ENCODE results near the gene FOXP2. TPM values are rescaled to one million over a fixed set of nuclear protein-coding genes. Genes with fewer than 3 reads are reported as not detected.
"Not testable (repeated sequence)": the region's sequence is repeated elsewhere in the genome, so short reads cannot be mapped to it uniquely, and the experiment has no call there.

FOXP2 gene
- total RNA-seq, 1 experiment from 2014 or later, result not detected

DNA sequence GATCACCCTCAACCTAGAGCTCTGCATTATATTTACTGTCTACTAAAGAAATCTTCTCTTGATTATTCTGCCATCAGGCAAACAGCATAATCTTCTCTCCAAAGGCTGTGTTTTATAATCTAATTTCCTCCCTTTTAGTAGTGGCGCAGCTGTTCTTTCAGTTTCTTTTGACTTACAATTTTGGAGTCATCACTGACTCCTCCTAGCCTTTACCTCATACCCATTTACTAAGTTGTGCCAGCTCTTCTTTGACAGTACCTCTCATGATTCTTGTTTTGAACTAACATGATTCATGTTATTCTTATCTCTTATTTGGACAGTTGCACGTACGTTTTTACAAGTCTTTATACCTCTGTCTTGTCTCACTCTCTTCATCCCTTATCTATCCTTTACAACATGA is 113.0 kb downstream of the FOXP2 start:
- H2AFZ ChIP-seq (ENCODE audit: low read length), result no peak overlapping the region
- no peak for DNase-seq
- H3K9ac ChIP-seq (ENCODE audit: low read length), result no peak overlapping the region
- no peaks in the 10 kb centered on the region for H3K9me2 ChIP-seq (replicated peaks; ENCODE audit: insufficient read depth, low read length)
- H3K4me1 ChIP-seq (ENCODE audit: low read length), result no peaks in the 10 kb centered on the region
- no peak overlapping the region for H3K4me3 ChIP-seq (ENCODE audit: low read length)
- H3K36me3 ChIP-seq (ENCODE audit: insufficient read depth, low read length), result no peaks in the 10 kb centered on the region
- H3K79me2 ChIP-seq (ENCODE audit: low read length), result no peaks in the 10 kb centered on the region
- H3K9me3 ChIP-seq (ENCODE audit: low read length), result peaks cover 16% of the 10 kb centered on the region
- no peak overlapping the region for H3K4me2 ChIP-seq (ENCODE audit: low read depth, low read length, poor library complexity, severe bottlenecking)
- H4K20me1 ChIP-seq (ENCODE audit: insufficient read depth, low read depth, low read length), result no peaks in the 10 kb centered on the region
- no peak overlapping the region for H3K27ac ChIP-seq (ENCODE audit: low read length)
- no peaks in the 10 kb centered on the region for H3K27me3 ChIP-seq (ENCODE audit: low read length)

- DNase-seq, result no peak
- Histone ChIP-seq H3K4me1 (ENCODE audit: low read length) (no peaks in the 10 kb centered on the region), H3K79me2 (ENCODE audit: low read length) (no peaks in the 10 kb centered on the region), H2AFZ (ENCODE audit: low read length) (no peak overlapping the region), H4K20me1 (ENCODE audit: insufficient read depth, low read depth, low read length) (no peaks in the 10 kb centered on the region), H3K36me3 (ENCODE audit: insufficient read depth, low read length) (no peaks in the 10 kb centered on the region), H3K27me3 (ENCODE audit: low read length) (no peaks in the 10 kb centered on the region), H3K4me2 (ENCODE audit: low read depth, low read length, poor library complexity, severe bottlenecking) (no peak overlapping the region), H3K9me2 (replicated peaks; ENCODE audit: insufficient read depth, low read length) (no peaks in the 10 kb centered on the region), H3K27ac (ENCODE audit: low read length) (no peak overlapping the region), H3K9me3 (ENCODE audit: low read length) (peaks cover 15% of the 10 kb centered on the region), H3K4me3 (ENCODE audit: low read length) (no peak overlapping the region), H3K9ac (ENCODE audit: low read length) (no peak overlapping the region)
Observed at GRCh38 chr7:114530057-114530611, 115.5 kb downstream of the FOXP2 start.

- no peak overlapping the region for H2AFZ ChIP-seq (ENCODE audit: low read length)
- H3K9me2 ChIP-seq (replicated peaks; ENCODE audit: insufficient read depth, low read length), result no peaks in the 10 kb centered on the region
- no peaks in the 10 kb centered on the region for H3K4me1 ChIP-seq (ENCODE audit: low read length)
- no peaks in the 10 kb centered on the region for H3K36me3 ChIP-seq (ENCODE audit: insufficient read depth, low read length)
- no peak overlapping the region for H3K4me2 ChIP-seq (ENCODE audit: low read depth, low read length, poor library complexity, severe bottlenecking)
- H4K20me1 ChIP-seq (ENCODE audit: insufficient read depth, low read depth, low read length), result no peaks in the 10 kb centered on the region
- H3K9ac ChIP-seq (ENCODE audit: low read length), result no peak overlapping the region
- H3K27ac ChIP-seq (ENCODE audit: low read length), result no peak overlapping the region
- no peaks in the 10 kb centered on the region for H3K27me3 ChIP-seq (ENCODE audit: low read length)
- no peak for DNase-seq
- no peak overlapping the region for H3K4me3 ChIP-seq (ENCODE audit: low read length)
- peaks cover 15% of the 10 kb centered on the region; the same call in 1 of the 2 replicates for H3K9me3 ChIP-seq (ENCODE audit: low read length)
- H3K79me2 ChIP-seq (ENCODE audit: low read length), result no peaks in the 10 kb centered on the region
Observed at GRCh38 chr7:114531326-114531725, 116.7 kb downstream of the FOXP2 start.

DNA sequence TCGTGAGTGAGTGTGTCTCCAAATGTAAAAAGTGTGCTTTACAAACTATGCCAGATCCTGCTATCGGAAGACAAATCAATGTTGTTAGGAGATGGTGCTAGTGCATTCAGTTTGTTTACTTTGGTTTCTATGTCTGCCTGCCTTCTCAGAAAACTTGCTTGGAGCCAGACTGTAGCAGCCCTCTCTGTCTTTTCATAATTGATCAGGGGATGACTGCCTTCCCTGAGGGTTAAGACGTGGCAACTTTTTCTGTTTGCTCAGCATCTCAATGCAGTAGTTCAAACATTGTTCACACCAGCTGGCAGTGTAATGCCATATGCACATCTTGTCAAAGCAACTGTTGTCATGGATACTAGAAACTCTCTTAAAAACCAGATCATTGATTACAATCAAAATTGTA is 118.5 kb downstream of the FOXP2 start:
- H2AFZ ChIP-seq (ENCODE audit: low read length), result no peak overlapping the region
- no peak overlapping the region for H3K9ac ChIP-seq (ENCODE audit: low read length)
- no peaks in the 10 kb centered on the region for H3K27me3 ChIP-seq (ENCODE audit: low read length)
- no peak overlapping the region for H3K4me2 ChIP-seq (ENCODE audit: low read depth, low read length, poor library complexity, severe bottlenecking)
- no peak overlapping the region for H3K4me3 ChIP-seq (ENCODE audit: low read length)
- H3K4me1 ChIP-seq (ENCODE audit: low read length), result no peaks in the 10 kb centered on the region
- H3K9me3 ChIP-seq (ENCODE audit: low read length), result peaks cover 22% of the 10 kb centered on the region
- no peaks in the 10 kb centered on the region for H4K20me1 ChIP-seq (ENCODE audit: insufficient read depth, low read depth, low read length)
- no peaks in the 10 kb centered on the region for H3K79me2 ChIP-seq (ENCODE audit: low read length)
- no peaks in the 10 kb centered on the region for H3K9me2 ChIP-seq (replicated peaks; ENCODE audit: insufficient read depth, low read length)
- no peak overlapping the region for H3K27ac ChIP-seq (ENCODE audit: low read length)
- no peaks in the 10 kb centered on the region for H3K36me3 ChIP-seq (ENCODE audit: insufficient read depth, low read length)
- DNase-seq, result no peak

- Histone ChIP-seq H3K4me2 (ENCODE audit: low read depth, low read length, poor library complexity, severe bottlenecking) (no peak overlapping the region), H3K27ac (ENCODE audit: low read length) (no peak overlapping the region), H3K79me2 (ENCODE audit: low read length) (no peaks in the 10 kb centered on the region), H3K36me3 (ENCODE audit: insufficient read depth, low read length) (no peaks in the 10 kb centered on the region), H3K9ac (ENCODE audit: low read length) (no peak overlapping the region), H3K27me3 (ENCODE audit: low read length) (no peaks in the 10 kb centered on the region), H2AFZ (ENCODE audit: low read length) (no peak overlapping the region), H3K9me3 (ENCODE audit: low read length) (peaks cover 22% of the 10 kb centered on the region), H3K4me3 (ENCODE audit: low read length) (no peak overlapping the region), H4K20me1 (ENCODE audit: insufficient read depth, low read depth, low read length) (no peaks in the 10 kb centered on the region), H3K9me2 (replicated peaks; ENCODE audit: insufficient read depth, low read length) (no peaks in the 10 kb centered on the region), H3K4me1 (ENCODE audit: low read length) (no peaks in the 10 kb centered on the region)
- no peak for DNase-seq
Observed at GRCh38 chr7:114534953-114535352, 120.3 kb downstream of the FOXP2 start.

DNA sequence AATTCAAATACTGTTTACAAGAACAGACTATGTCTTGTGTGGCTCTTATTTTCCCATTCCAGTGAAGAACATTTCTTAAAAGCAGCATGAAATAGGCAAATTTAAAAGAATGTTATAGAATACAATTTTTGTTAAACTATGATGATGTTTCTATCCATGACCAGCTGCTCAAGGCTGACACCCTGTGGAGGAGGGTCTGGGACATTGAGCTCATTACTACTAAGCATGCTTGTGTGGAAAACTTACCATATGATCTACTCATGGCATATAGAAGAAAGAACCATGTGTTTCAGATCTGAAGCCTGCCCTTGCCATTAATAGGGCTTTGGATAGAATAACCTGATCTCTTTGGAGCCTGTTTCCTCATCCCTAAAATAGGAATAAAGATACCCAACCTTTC is 125.0 kb downstream of the FOXP2 start:
- Histone ChIP-seq H4K20me1 (ENCODE audit: insufficient read depth, low read depth, low read length) (no peaks in the 10 kb centered on the region), H2AFZ (ENCODE audit: low read length) (no peak overlapping the region), H3K4me3 (ENCODE audit: low read length) (no peak overlapping the region), H3K4me1 (ENCODE audit: low read length) (no peaks in the 10 kb centered on the region), H3K9me2 (replicated peaks; ENCODE audit: insufficient read depth, low read length) (no peaks in the 10 kb centered on the region), H3K9ac (ENCODE audit: low read length) (no peak overlapping the region), H3K36me3 (ENCODE audit: insufficient read depth, low read length) (no peaks in the 10 kb centered on the region), H3K9me3 (ENCODE audit: low read length) (peaks cover 22% of the 10 kb centered on the region), H3K27ac (ENCODE audit: low read length) (no peak overlapping the region), H3K27me3 (ENCODE audit: low read length) (no peaks in the 10 kb centered on the region), H3K79me2 (ENCODE audit: low read length) (no peaks in the 10 kb centered on the region), H3K4me2 (ENCODE audit: low read depth, low read length, poor library complexity, severe bottlenecking) (no peak overlapping the region)
- no peak for DNase-seq

DNA sequence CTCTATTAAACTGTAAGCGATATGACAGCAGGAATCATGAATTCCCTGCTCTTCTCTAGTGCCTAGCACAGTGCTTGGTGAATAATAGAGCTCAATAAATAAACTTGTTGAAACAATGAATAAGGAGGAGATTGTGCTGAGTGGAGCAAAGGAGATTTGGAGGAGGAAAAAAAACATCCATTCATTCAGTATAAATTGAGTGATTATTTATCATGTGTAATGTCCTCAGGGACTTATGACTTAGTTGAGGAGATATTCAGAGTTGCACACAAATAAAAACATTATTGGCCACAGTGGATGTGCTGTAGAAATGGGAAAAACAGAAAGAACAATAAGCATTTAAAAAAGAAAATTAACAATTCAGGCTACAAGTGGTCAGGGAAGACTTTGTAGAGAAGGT is 125.7 kb downstream of the FOXP2 start:
- Histone ChIP-seq H3K4me2 (ENCODE audit: low read depth, low read length, poor library complexity, severe bottlenecking) (no peak overlapping the region), H3K9me2 (replicated peaks; ENCODE audit: insufficient read depth, low read length) (no peaks in the 10 kb centered on the region), H3K4me3 (ENCODE audit: low read length) (no peak overlapping the region), H3K4me1 (ENCODE audit: low read length) (no peaks in the 10 kb centered on the region), H3K27ac (ENCODE audit: low read length) (no peak overlapping the region), H3K36me3 (ENCODE audit: insufficient read depth, low read length) (no peaks in the 10 kb centered on the region), H4K20me1 (ENCODE audit: insufficient read depth, low read depth, low read length) (no peaks in the 10 kb centered on the region), H3K79me2 (ENCODE audit: low read length) (no peaks in the 10 kb centered on the region), H3K9ac (ENCODE audit: low read length) (no peak overlapping the region), H3K27me3 (ENCODE audit: low read length) (no peaks in the 10 kb centered on the region), H3K9me3 (ENCODE audit: low read length) (peaks cover 17% of the 10 kb centered on the region), H2AFZ (ENCODE audit: low read length) (no peak overlapping the region)
- no peak for DNase-seq

- H3K4me3 ChIP-seq (ENCODE audit: low read length); H2AFZ ChIP-seq (ENCODE audit: low read length); H3K27ac ChIP-seq (ENCODE audit: low read length); H4K20me1 ChIP-seq (ENCODE audit: insufficient read depth, low read depth, low read length); H3K4me2 ChIP-seq (ENCODE audit: low read depth, low read length, poor library complexity, severe bottlenecking); DNase-seq; H3K27me3 ChIP-seq (ENCODE audit: low read length); H3K9me2 ChIP-seq (replicated peaks; ENCODE audit: insufficient read depth, low read length); H3K79me2 ChIP-seq (ENCODE audit: low read length); H3K9ac ChIP-seq (ENCODE audit: low read length); H3K36me3 ChIP-seq (ENCODE audit: insufficient read depth, low read length); H3K4me1 ChIP-seq (ENCODE audit: low read length): not testable (repeated sequence)
- H3K9me3 ChIP-seq (ENCODE audit: low read length), result peaks cover 27% of the 10 kb centered on the region
Observed at GRCh38 chr7:114547346-114547745, 132.7 kb downstream of the FOXP2 start.

Measured in Karpas-422 (cell line).